ENCODE results near the gene SLC39A11.
"Not testable (repeated sequence)": the region's sequence is repeated elsewhere in the genome, so short reads cannot be mapped to it uniquely, and the experiment has no call there.

The SLC39A11 gene

GRCh38 chr17:73007407-73007806, 85.1 kb downstream of the SLC39A11 start:
- DNase-seq (ENCODE audit: low read depth), result no peak

GRCh38 chr17:73005360-73005759, 87.1 kb downstream of the SLC39A11 start:
- DNase-seq (ENCODE audit: low read depth), result no peak

- no peak for DNase-seq (ENCODE audit: low read depth)
Measured at GRCh38 chr17:73003487-73003886, 89.0 kb downstream of the SLC39A11 start.

- DNase-seq (ENCODE audit: low read depth), result no peak
Measured at GRCh38 chr17:73000832-73001231, 91.7 kb downstream of the SLC39A11 start.

GRCh38 chr17:72999474-72999873, 93.0 kb downstream of the SLC39A11 start:
- not testable (repeated sequence) for DNase-seq (ENCODE audit: low read depth)

GRCh38 chr17:72998343-72998742, 94.1 kb downstream of the SLC39A11 start:
- DNase-seq (ENCODE audit: low read depth), result no peak

GRCh38 chr17:72997559-72997958, 94.9 kb downstream of the SLC39A11 start:
- DNase-seq (ENCODE audit: low read depth), result no peak

- no peak for DNase-seq (ENCODE audit: low read depth)
Measured at GRCh38 chr17:72996791-72997190, 95.7 kb downstream of the SLC39A11 start.

GRCh38 chr17:72995008-72995656, 97.4 kb downstream of the SLC39A11 start:
- DNase-seq (ENCODE audit: low read depth), result no peak

GRCh38 chr17:72992783-72993467, 99.6 kb downstream of the SLC39A11 start:
- DNase-seq (ENCODE audit: low read depth), result not testable (repeated sequence)

GRCh38 chr17:72991651-72992050, 100.8 kb downstream of the SLC39A11 start:
- DNase-seq (ENCODE audit: low read depth), result no peak

- DNase-seq (ENCODE audit: low read depth), result no peak
Measured at GRCh38 chr17:72989074-72989610, 103.3 kb downstream of the SLC39A11 start.

GRCh38 chr17:72988451-72988850, 104.0 kb downstream of the SLC39A11 start:
- no peak for DNase-seq (ENCODE audit: low read depth)

GRCh38 chr17:72987166-72987565, 105.3 kb downstream of the SLC39A11 start:
- DNase-seq (ENCODE audit: low read depth), result no peak

GRCh38 chr17:72985882-72986720, 106.4 kb downstream of the SLC39A11 start:
- peak; percentile 4 for DNase-seq (ENCODE audit: low read depth)

GRCh38 chr17:72984926-72985325, 107.6 kb downstream of the SLC39A11 start:
- DNase-seq (ENCODE audit: low read depth), result no peak

- DNase-seq (ENCODE audit: low read depth), result no peak
Measured at GRCh38 chr17:72984145-72984925, 108.2 kb downstream of the SLC39A11 start.

- DNase-seq (ENCODE audit: low read depth), result no peak
Measured at GRCh38 chr17:72982680-72983079, 109.8 kb downstream of the SLC39A11 start.

- DNase-seq (ENCODE audit: low read depth), result no peak
Measured at GRCh38 chr17:72978593-72979218, 113.8 kb downstream of the SLC39A11 start.

GRCh38 chr17:72977771-72978417, 114.6 kb downstream of the SLC39A11 start:
- no peak for DNase-seq (ENCODE audit: low read depth)
